ENCODE measurements around the gene XRRA1. TPM values are rescaled to one million over a fixed set of nuclear protein-coding genes. Genes with fewer than 3 reads are reported as not detected.

The XRRA1 gene
- total RNA-seq, 4 donors from 2014 or later = 5.9 to 74.2 (median 26.9) TPM

DNA sequence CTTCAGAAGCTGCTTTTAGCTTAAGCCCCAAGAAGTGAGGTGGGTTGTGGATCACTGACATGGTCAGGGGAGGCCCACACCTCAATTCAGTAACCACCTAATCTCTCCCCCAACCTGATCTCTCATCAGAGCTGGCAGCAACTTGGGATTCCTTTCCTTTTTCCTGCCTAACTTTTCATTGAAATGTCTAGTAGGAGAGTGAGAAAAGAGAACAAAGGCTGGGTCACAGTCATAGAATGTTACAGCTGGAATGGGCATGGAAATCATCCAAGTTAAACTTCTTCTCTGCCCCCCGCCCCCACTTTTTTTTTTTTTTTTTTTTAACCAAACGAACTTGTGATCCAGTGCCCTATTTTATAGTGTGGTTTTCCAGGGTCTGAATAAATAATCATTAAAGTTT, 108.4 kb downstream of the XRRA1 start:
- intact Hi-C loops (cut with DNase I; ENCODE audit: low total_unique reads) = no loop called here
- DNase-seq = no peak

GRCh38 chr11:74839971-74840370, 108.9 kb downstream of the XRRA1 start:
- Histone ChIP-seq H3K36me3 (no peaks in the 10 kb centered on the region), H3K4me3 (no peak overlapping the region), H3K27me3 (no peaks in the 10 kb centered on the region), H3K9me3 (no peaks in the 10 kb centered on the region), H3K27ac (no peak overlapping the region), H3K4me1 (no peaks in the 10 kb centered on the region)
- no peak for TF ChIP-seq POLR2A (IDR thresholded peaks at IDR 0.05)
- TF ChIP-seq, protein P1, sequence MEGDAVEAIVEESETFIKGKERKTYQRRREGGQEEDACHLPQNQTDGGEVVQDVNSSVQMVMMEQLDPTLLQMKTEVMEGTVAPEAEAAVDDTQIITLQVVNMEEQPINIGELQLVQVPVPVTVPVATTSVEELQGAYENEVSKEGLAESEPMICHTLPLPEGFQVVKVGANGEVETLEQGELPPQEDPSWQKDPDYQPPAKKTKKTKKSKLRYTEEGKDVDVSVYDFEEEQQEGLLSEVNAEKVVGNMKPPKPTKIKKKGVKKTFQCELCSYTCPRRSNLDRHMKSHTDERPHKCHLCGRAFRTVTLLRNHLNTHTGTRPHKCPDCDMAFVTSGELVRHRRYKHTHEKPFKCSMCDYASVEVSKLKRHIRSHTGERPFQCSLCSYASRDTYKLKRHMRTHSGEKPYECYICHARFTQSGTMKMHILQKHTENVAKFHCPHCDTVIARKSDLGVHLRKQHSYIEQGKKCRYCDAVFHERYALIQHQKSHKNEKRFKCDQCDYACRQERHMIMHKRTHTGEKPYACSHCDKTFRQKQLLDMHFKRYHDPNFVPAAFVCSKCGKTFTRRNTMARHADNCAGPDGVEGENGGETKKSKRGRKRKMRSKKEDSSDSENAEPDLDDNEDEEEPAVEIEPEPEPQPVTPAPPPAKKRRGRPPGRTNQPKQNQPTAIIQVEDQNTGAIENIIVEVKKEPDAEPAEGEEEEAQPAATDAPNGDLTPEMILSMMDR (IDR thresholded peaks at IDR 0.05) = no peak
- no peak for DNase-seq
- intact Hi-C loops (cut with DNase I; ENCODE audit: low total_unique reads) = no loop called here

More for the DNA sequence above, 108.4 kb downstream of the XRRA1 start:
- TF ChIP-seq POLR2A (IDR thresholded peaks at IDR 0.05) = no peak
- TF ChIP-seq, protein P1 (IDR thresholded peaks at IDR 0.05) = no peak
- Histone ChIP-seq H3K4me1 (no peaks in the 10 kb centered on the region), H3K4me3 (no peak overlapping the region), H3K9me3 (no peaks in the 10 kb centered on the region), H3K27ac (no peak overlapping the region), H3K36me3 (no peaks in the 10 kb centered on the region), H3K27me3 (no peaks in the 10 kb centered on the region)

DNA sequence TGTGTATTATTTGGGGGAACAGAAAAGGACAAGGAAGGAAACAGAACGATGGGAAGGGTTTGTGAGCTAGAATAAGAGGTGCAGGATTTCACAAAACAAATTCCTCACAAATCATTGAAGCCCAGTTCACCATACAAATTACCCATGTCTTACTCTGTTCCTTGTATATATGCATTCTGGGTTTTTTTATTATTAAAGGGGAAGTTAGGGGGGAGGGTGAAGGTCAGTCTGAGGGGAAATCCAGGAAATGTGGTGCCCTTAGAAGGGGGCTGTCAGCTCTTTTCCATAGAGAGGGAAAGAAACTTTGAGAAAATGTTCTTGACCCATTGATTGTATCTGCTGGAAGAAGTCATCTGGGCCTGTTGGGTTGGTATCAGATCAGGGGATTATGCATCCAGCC, 109.4 kb downstream of the XRRA1 start:
- Histone ChIP-seq H3K27ac (no peak overlapping the region), H3K4me1 (no peaks in the 10 kb centered on the region), H3K36me3 (no peaks in the 10 kb centered on the region), H3K27me3 (no peaks in the 10 kb centered on the region), H3K4me3 (no peak overlapping the region), H3K9me3 (no peaks in the 10 kb centered on the region)
- no peak for TF ChIP-seq POLR2A (IDR thresholded peaks at IDR 0.05)
- TF ChIP-seq, protein P1 (IDR thresholded peaks at IDR 0.05) = no peak
- intact Hi-C loops (cut with DNase I; ENCODE audit: low total_unique reads) = no loop called here
- no peak for DNase-seq

- Histone ChIP-seq H3K4me3 (no peak overlapping the region), H3K9me3 (no peaks in the 10 kb centered on the region), H3K4me1 (no peaks in the 10 kb centered on the region), H3K36me3 (no peaks in the 10 kb centered on the region), H3K27ac (no peak overlapping the region), H3K27me3 (no peaks in the 10 kb centered on the region)
- no peak for TF ChIP-seq POLR2A (IDR thresholded peaks at IDR 0.05)
- TF ChIP-seq, protein P1 (IDR thresholded peaks at IDR 0.05) = no peak
- DNase-seq = no peak
- intact Hi-C loops (cut with DNase I; ENCODE audit: low total_unique reads) = no loop called here
These were observed 110.7 kb downstream of the XRRA1 start for GRCh38 chr11:74838188-74838587.

- intact Hi-C loops (cut with DNase I; ENCODE audit: low total_unique reads) = no loop called here
- H3K27me3 ChIP-seq = no peaks in the 10 kb centered on the region
- H3K27ac ChIP-seq = no peak overlapping the region
- H3K4me1 ChIP-seq = no peaks in the 10 kb centered on the region
- no peak for TF ChIP-seq POLR2A (IDR thresholded peaks at IDR 0.05)
- TF ChIP-seq, protein P1 (IDR thresholded peaks at IDR 0.05) = no peak
- H3K36me3 ChIP-seq = no peaks in the 10 kb centered on the region
- DNase-seq = no peak
- H3K4me3 ChIP-seq = no peak overlapping the region
- H3K9me3 ChIP-seq = no peaks in the 10 kb centered on the region
These were observed 111.7 kb downstream of the XRRA1 start for GRCh38 chr11:74837191-74837590.

Data from uterus (tissue), 4 donors.